HCT116 (cell line): Measurements from ENCODE around the gene KIF21B. TPM values are rescaled to one million over a fixed set of nuclear protein-coding genes. Genes with fewer than 3 reads are reported as not detected.

ENCODE experiments used
- ATAC-seq: fragments of 200-7000 bp; cut with Tn5 transposase; 2 replicates; pipeline ENCODE4 v1.9.1; 2020; ENCODE audit warnings: mild to moderate bottlenecking, moderate library complexity
- BruUV-seq: library from RNA; stranded (reverse); fragments of 400-500 nt; replicated peaks from 2 replicates; lab custom pipeline; 2021; lab: Mats Ljungman, UMichigan
- CTCF ChIA-PET: fragments of 300-600 bp; sonication (Branson Sonifier 250); formaldehyde crosslinking; loops from one replicate; lab custom pipeline; 2021; ENCODE audit warnings: antibody characterized with exemption; lab: Charles Lee
- POLR2A ChIA-PET: fragments of 300-600, 350-600 bp; sonication (Branson Sonifier 250); formaldehyde crosslinking; loops from one replicate; lab custom pipeline; 2021; ENCODE audit warnings: antibody characterized with exemption; lab: Charles Lee
- RAD21 ChIA-PET, 2 experiments: fragments of 300-600 bp; sonication (Branson Sonifier 250); formaldehyde crosslinking; loops; one replicate each; lab custom pipeline; 2023; ENCODE audit warnings: low total read pairs in 2 of 2; ENCODE audit not compliant: uncharacterized antibody in 2 of 2, unreplicated experiment in 2 of 2, low non-redundant PET in 1 of 2; lab: Charles Lee
- DNase-seq: peaks from one replicate; pipeline ENCODE4 v3.0.0-alpha.2; 2010; ENCODE audit warnings: low read depth, low spot score
- H2AFZ ChIP-seq: fragments of 200-600 bp; shearing (Covaris generic), sonication (generic); 2 replicates; pipeline ENCODE4 v1.6.1; 2017; ENCODE audit warnings: low read depth, mixed run types, mixed read lengths, antibody characterized with exemption, low read length; ENCODE audit not compliant: poor library complexity, severe bottlenecking
- H3K27ac ChIP-seq: 2 replicates; pipeline ENCODE4 v1.5.1; 2012; ENCODE audit warnings: low read depth, low read length
- H3K27me3 ChIP-seq: fragments of 200-600 bp; sonication (generic); 2 replicates; pipeline ENCODE4 v1.6.1; 2016; ENCODE audit warnings: mixed run types, low read length, mixed read lengths; ENCODE audit not compliant: insufficient read depth
- H3K36me3 ChIP-seq, 2 experiments: fragments of 200-500 bp in 1 of 2; fragments of 200-600 bp in 1 of 2; sonication (Bioruptor generic) in 1 of 2; sonication (generic) in 1 of 2; 2 replicates each; pipeline versions ENCODE4 v1.5.1 to v1.6.1; 2014 to 2016; ENCODE audit warnings: low read length in 2 of 2, inconsistent platforms in 1 of 2, mixed read lengths in 1 of 2, mixed run types in 1 of 2; ENCODE audit not compliant: insufficient read depth in 2 of 2, control insufficient read depth in 1 of 2
- H3K4me1 ChIP-seq, 2 experiments: fragments of 200-600 bp in 1 of 2; sonication (generic) in 1 of 2; 2 replicates each; pipeline versions ENCODE4 v1.5.1 to v1.6.1; 2012 to 2017; ENCODE audit warnings: low read length in 2 of 2, inconsistent platforms in 1 of 2, mild to moderate bottlenecking in 1 of 2, mixed read lengths in 1 of 2, mixed run types in 1 of 2, moderate library complexity in 1 of 2; ENCODE audit not compliant: insufficient read depth in 2 of 2, control insufficient read depth in 1 of 2
- H3K4me2 ChIP-seq: fragments of 200-600 bp; sonication (generic); 2 replicates; pipeline ENCODE4 v1.6.1; 2017; ENCODE audit warnings: mixed run types, low read length, mixed read lengths
- H3K4me3 ChIP-seq, 2 experiments: fragments of 200-600 bp in 1 of 2; sonication (generic) in 1 of 2; replicated peaks in 1 of 2; 2 replicates each; pipeline ENCODE4 v1.5.1; 2011 to 2016; ENCODE audit warnings: low read length in 2 of 2, control low read depth in 1 of 2, low read depth in 1 of 2, mild to moderate bottlenecking in 1 of 2, mixed read lengths in 1 of 2, mixed run types in 1 of 2
- H3K79me2 ChIP-seq: fragments of 200-600 bp; sonication (generic); 2 replicates; pipeline ENCODE4 v1.6.1; 2017; ENCODE audit warnings: mild to moderate bottlenecking, mixed run types, low read length, moderate library complexity, mixed read lengths; ENCODE audit not compliant: insufficient read depth
- H3K9ac ChIP-seq: fragments of 200-600 bp; sonication (generic); 2 replicates; pipeline ENCODE4 v1.6.1; 2016; ENCODE audit warnings: low read length, mixed read lengths
- H3K9me2 ChIP-seq: fragments of 200-600 bp; sonication (generic), shearing (Covaris generic); 2 replicates; pipeline ENCODE4 v1.6.1; 2017; ENCODE audit warnings: mixed run types, mild to moderate bottlenecking, moderate library complexity; ENCODE audit not compliant: insufficient read depth
- H3K9me3 ChIP-seq, 2 experiments: fragments of 200-500 bp in 1 of 2; fragments of 200-600 bp in 1 of 2; sonication (Bioruptor generic) in 1 of 2; sonication (generic) in 1 of 2; 2 replicates each; pipeline ENCODE4 v1.6.1; 2014 to 2017; ENCODE audit warnings: low read length in 2 of 2, mixed read lengths in 2 of 2, inconsistent platforms in 1 of 2, low read depth in 1 of 2, mild to moderate bottlenecking in 1 of 2, mixed run types in 1 of 2, moderate library complexity in 1 of 2; ENCODE audit not compliant: control insufficient read depth in 1 of 2, insufficient read depth in 1 of 2
- H4K20me1 ChIP-seq: fragments of 200-600 bp; sonication (generic), shearing (Covaris generic); 2 replicates; pipeline ENCODE4 v1.6.1; 2017; ENCODE audit warnings: mixed run types, mild to moderate bottlenecking, moderate library complexity; ENCODE audit not compliant: insufficient read depth
- ATF3 ChIP-seq: IDR thresholded peaks from 2 replicates; pipeline ENCODE4 v1.6.1; 2012
- EGR1 ChIP-seq: IDR thresholded peaks from 2 replicates; pipeline ENCODE4 v1.6.1; 2012; ENCODE audit warnings: low read depth
- EZH2 ChIP-seq: fragments of 200-600 bp; sonication (generic); IDR thresholded peaks from 2 replicates; pipeline ENCODE4 v1.6.1; 2017; ENCODE audit warnings: antibody characterized with exemption, mixed run types
- EZH2phosphoT487 ChIP-seq: fragments of 200-600 bp; IDR thresholded peaks from 2 replicates; pipeline ENCODE4 v1.6.1; 2018; ENCODE audit warnings: antibody characterized with exemption, borderline replicate concordance
- JUND ChIP-seq: IDR thresholded peaks from 2 replicates; pipeline ENCODE4 v1.6.1; 2012
- MAX ChIP-seq: IDR thresholded peaks from 2 replicates; pipeline ENCODE4 v1.6.1; 2012
- POLR2A ChIP-seq: IDR thresholded peaks from 2 replicates; pipeline ENCODE4 v1.7.0; 2011; ENCODE audit warnings: borderline replicate concordance; ENCODE audit not compliant: insufficient read depth, insufficient read length; ENCODE audit errors: extremely low read depth
- POLR2AphosphoS5 ChIP-seq: IDR thresholded peaks from 2 replicates; pipeline ENCODE4 v1.6.1; 2011; ENCODE audit warnings: mild to moderate bottlenecking, low read depth, low read length, moderate library complexity
- SIN3A ChIP-seq: IDR thresholded peaks from 2 replicates; pipeline ENCODE4 v1.6.1; 2012; ENCODE audit warnings: low read depth
- SP1 ChIP-seq: IDR thresholded peaks from 2 replicates; pipeline ENCODE4 v1.6.1; 2012; ENCODE audit warnings: low read depth
- SRF ChIP-seq: IDR thresholded peaks from 2 replicates; pipeline ENCODE4 v1.6.1; 2012; ENCODE audit warnings: low read depth
- TCF7L2 ChIP-seq: IDR thresholded peaks from 2 replicates; pipeline ENCODE4 v1.7.0; 2011; ENCODE audit warnings: borderline replicate concordance, inconsistent platforms; ENCODE audit not compliant: insufficient read depth, insufficient read length; ENCODE audit errors: extremely low read depth
- YY1 ChIP-seq: IDR thresholded peaks from 2 replicates; pipeline ENCODE4 v1.6.1; 2011; ENCODE audit warnings: low read length, low read depth, moderate library complexity, mild to moderate bottlenecking; ENCODE audit not compliant: insufficient replicate concordance; ENCODE audit errors: extremely low read depth
- ZFX ChIP-seq: fragments of 450-650 bp; IDR thresholded peaks from 2 replicates; pipeline ENCODE4 v1.6.1; 2017
- intact Hi-C: fragments of 100-400 bp; cut with micrococcal nuclease; formaldehyde crosslinking; loops from 2 replicates; pipeline ENCODE4 v1.10.0; 2022
- total RNA-seq: library from RNA; stranded (reverse); gene quantifications from one replicate; pipeline ENCODE4 v1.2.1, GENCODE V29; 2021; ENCODE audit not compliant: unreplicated experiment
- TF ChIP-seq, protein P1 (sequence below), 3 experiments: fragments of 200-600 bp in 1 of 3; sonication (generic) in 1 of 3; IDR thresholded peaks in 2 of 3; conservative IDR thresholded peaks in 1 of 3; 2 replicates each; pipeline ENCODE4 v1.5.1; 2012 to 2017; ENCODE audit warnings: low read depth in 2 of 3, low read length in 2 of 3, antibody characterized with exemption in 1 of 3, borderline replicate concordance in 1 of 3, control low read depth in 1 of 3, mild to moderate bottlenecking in 1 of 3, mixed read lengths in 1 of 3, mixed run types in 1 of 3, moderate library complexity in 1 of 3; ENCODE audit not compliant: insufficient read depth in 1 of 3

The KIF21B gene
- total RNA-seq, 1 experiment from 2014 or later, result 6.1 TPM

- no peak overlapping the region for H3K4me3 ChIP-seq
- H3K4me2 ChIP-seq, result no peak overlapping the region
- ATAC-seq, result no peak
- DNase-seq, result no peak
- TF ChIP-seq POLR2A, result no peak
- TF ChIP-seq YY1, result no peak
- TF ChIP-seq, protein P1, sequence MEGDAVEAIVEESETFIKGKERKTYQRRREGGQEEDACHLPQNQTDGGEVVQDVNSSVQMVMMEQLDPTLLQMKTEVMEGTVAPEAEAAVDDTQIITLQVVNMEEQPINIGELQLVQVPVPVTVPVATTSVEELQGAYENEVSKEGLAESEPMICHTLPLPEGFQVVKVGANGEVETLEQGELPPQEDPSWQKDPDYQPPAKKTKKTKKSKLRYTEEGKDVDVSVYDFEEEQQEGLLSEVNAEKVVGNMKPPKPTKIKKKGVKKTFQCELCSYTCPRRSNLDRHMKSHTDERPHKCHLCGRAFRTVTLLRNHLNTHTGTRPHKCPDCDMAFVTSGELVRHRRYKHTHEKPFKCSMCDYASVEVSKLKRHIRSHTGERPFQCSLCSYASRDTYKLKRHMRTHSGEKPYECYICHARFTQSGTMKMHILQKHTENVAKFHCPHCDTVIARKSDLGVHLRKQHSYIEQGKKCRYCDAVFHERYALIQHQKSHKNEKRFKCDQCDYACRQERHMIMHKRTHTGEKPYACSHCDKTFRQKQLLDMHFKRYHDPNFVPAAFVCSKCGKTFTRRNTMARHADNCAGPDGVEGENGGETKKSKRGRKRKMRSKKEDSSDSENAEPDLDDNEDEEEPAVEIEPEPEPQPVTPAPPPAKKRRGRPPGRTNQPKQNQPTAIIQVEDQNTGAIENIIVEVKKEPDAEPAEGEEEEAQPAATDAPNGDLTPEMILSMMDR (IDR thresholded peaks at IDR 0.05 in 2 of 3, conservative IDR thresholded peaks at IDR 0.05 in 1 of 3; ENCODE audit: borderline replicate concordance in 1 of 3, insufficient read depth in 1 of 3, low read depth in 2 of 3, low read length in 2 of 3), result no peak
- no peak for TF ChIP-seq JUND
- no peak for TF ChIP-seq SRF
- TF ChIP-seq SIN3A, result no peak
- no peak for TF ChIP-seq ATF3
- TF ChIP-seq MAX, result no peak
- no peak for TF ChIP-seq POLR2AphosphoS5
- no peak for TF ChIP-seq EZH2phosphoT487
- TF ChIP-seq EGR1, result no peak
- TF ChIP-seq EZH2, result no peak
- no peak for TF ChIP-seq TCF7L2
- no peak for TF ChIP-seq SP1
- TF ChIP-seq ZFX, result no peak
- no peak overlapping the region for H2AFZ ChIP-seq
- H3K36me3 ChIP-seq, result no peaks in the 10 kb centered on the region
- ChIA-PET RAD21 (no interaction called here), POLR2A (no interaction called here), CTCF (interaction anchor here (1.0 kb wide), 1 partner anchor 52 kb away, joined by 4 read pairs; no protein-coding TSS in a partner anchor)
- no TSS peak for BruUV-seq
- intact Hi-C loops, result no loop called here
- peaks cover 0 to 4% of the 10 kb centered on the region in 2 experiments; a peak in 2 of 4 replicates for H3K4me1 ChIP-seq
- H3K79me2 ChIP-seq, result no peaks in the 10 kb centered on the region
- no peak overlapping the region for H3K9ac ChIP-seq
- H3K9me3 ChIP-seq, result no peaks in the 10 kb centered on the region
- H4K20me1 ChIP-seq, result no peaks in the 10 kb centered on the region
- no peak overlapping the region for H3K27ac ChIP-seq
- H3K9me2 ChIP-seq, result no peaks in the 10 kb centered on the region
- no peaks in the 10 kb centered on the region for H3K27me3 ChIP-seq
Measured at GRCh38 chr1:200968469-200969410, 54.8 kb downstream of the KIF21B start.
